Neutrophil (primary cell): ENCODE measurements around the gene TSPAN18.

ENCODE experiments used
- H3K27ac ChIP-seq: fragments of 200-600 bp; sonication (generic); 2 replicates; pipeline ENCODE4 v1.5.1; 2016; ENCODE audit warnings: mild to moderate bottlenecking, moderate library complexity
- H3K27me3 ChIP-seq: fragments of 200-600 bp; sonication (generic); 2 replicates; pipeline ENCODE4 v1.6.0; 2016; ENCODE audit warnings: mild to moderate bottlenecking
- H3K36me3 ChIP-seq: fragments of 200-600 bp; sonication (generic); 2 replicates; pipeline ENCODE4 v1.5.1; 2017
- H3K4me1 ChIP-seq, 2 experiments: fragments of 200-600 bp in 1 of 2; sonication (generic) in 1 of 2; 1 replicate in 1 of 2; 2 replicates in 1 of 2; pipeline versions ENCODE4 v1.5.1 to v1.6.1; 2013 to 2016; ENCODE audit warnings: low read depth in 1 of 2, low read length in 1 of 2, mild to moderate bottlenecking in 1 of 2, moderate library complexity in 1 of 2; ENCODE audit not compliant: control insufficient read depth in 1 of 2, insufficient read depth in 1 of 2
- H3K4me3 ChIP-seq, 2 experiments: fragments of 200-600 bp in 1 of 2; sonication (generic) in 1 of 2; 1 replicate in 1 of 2; 2 replicates in 1 of 2; pipeline ENCODE4 v1.5.1; 2013 to 2016; ENCODE audit warnings: low read depth in 1 of 2, low read length in 1 of 2, mild to moderate bottlenecking in 1 of 2, moderate library complexity in 1 of 2
- H3K9me3 ChIP-seq: fragments of 200-600 bp; sonication (generic); 2 replicates; pipeline ENCODE4 v1.5.1; 2016
- CTCF ChIP-seq: fragments of 200-600 bp; sonication (generic); IDR thresholded peaks from 2 replicates; pipeline ENCODE4 v1.5.1; 2016; ENCODE audit warnings: antibody characterized with exemption

The TSPAN18 gene

GRCh38 chr11:44718612-44719390 is 8.0 kb upstream of the TSPAN18 start:
- H3K4me3 ChIP-seq: no peak overlapping the region
- no peak overlapping the region for H3K27ac ChIP-seq
- H3K27me3 ChIP-seq: peaks cover 28% of the 10 kb centered on the region
- TF ChIP-seq CTCF: no peak
- H3K4me1 ChIP-seq: no peaks in the 10 kb centered on the region
- H3K36me3 ChIP-seq: no peaks in the 10 kb centered on the region
- H3K9me3 ChIP-seq: no peaks in the 10 kb centered on the region

- Histone ChIP-seq H3K4me1 (peaks cover 6 to 17% of the 10 kb centered on the region in 2 experiments), H3K27ac (no peak overlapping the region), H3K27me3 (peaks cover 69% of the 10 kb centered on the region)
Observed at GRCh38 chr11:44725016-44725685, 1.6 kb upstream of the TSPAN18 start.

GRCh38 chr11:44725757-44726282 is 942 bp upstream of the TSPAN18 start:
- Histone ChIP-seq H3K36me3 (no peaks in the 10 kb centered on the region), H3K4me3 (no peak overlapping the region), H3K27me3 (peaks cover 75% of the 10 kb centered on the region), H3K4me1 (peaks cover 6 to 17% of the 10 kb centered on the region in 2 experiments), H3K9me3 (no peaks in the 10 kb centered on the region), H3K27ac (no peak overlapping the region)
- TF ChIP-seq CTCF: no peak

More at GRCh38 chr11:44725016-44725685, 1.6 kb upstream of the TSPAN18 start:
- TF ChIP-seq CTCF: no peak
- H3K36me3 ChIP-seq: no peaks in the 10 kb centered on the region
- no peak overlapping the region for H3K4me3 ChIP-seq
- no peaks in the 10 kb centered on the region for H3K9me3 ChIP-seq

- H3K4me1 ChIP-seq: peaks cover 6 to 17% of the 10 kb centered on the region in 2 experiments
- no peaks in the 10 kb centered on the region for H3K9me3 ChIP-seq
- H3K27ac ChIP-seq: no peak overlapping the region
- no peak for TF ChIP-seq CTCF
- H3K27me3 ChIP-seq: peaks cover 88% of the 10 kb centered on the region
- H3K4me3 ChIP-seq: peak overlapping the region in 1 of 2 experiments; percentile 47
- H3K36me3 ChIP-seq: no peaks in the 10 kb centered on the region
Observed at GRCh38 chr11:44727114-44727372, 281 bp downstream of the TSPAN18 start.

- Histone ChIP-seq H3K27me3 (peaks cover 89% of the 10 kb centered on the region), H3K4me1 (peaks cover 6 to 17% of the 10 kb centered on the region in 2 experiments), H3K36me3 (no peaks in the 10 kb centered on the region), H3K4me3 (peak overlapping the region in 1 of 2 experiments; percentile 47), H3K9me3 (no peaks in the 10 kb centered on the region), H3K27ac (no peak overlapping the region)
- TF ChIP-seq CTCF: peak; percentile 51
Observed at GRCh38 chr11:44727373-44728287, 868 bp downstream of the TSPAN18 start.
